DOHH2 (cell line): ENCODE data around the gene DEAF1.

ENCODE experiments used
- EZH2phosphoT487 ChIP-seq: fragments of 200-600 bp; sonication (generic); IDR thresholded peaks from 2 replicates; pipeline ENCODE4 v1.6.1; 2017; ENCODE audit warnings: borderline replicate concordance, mild to moderate bottlenecking, antibody characterized with exemption, low read length, moderate library complexity, mixed read lengths
- TF ChIP-seq, protein P1 (sequence below): fragments of 200-600 bp; sonication (generic); IDR thresholded peaks from one replicate; pipeline ENCODE4 v1.5.1; 2014; ENCODE audit warnings: antibody characterized with exemption, mild to moderate bottlenecking, low read depth, low read length; ENCODE audit not compliant: poor library complexity, severe bottlenecking

DNA sequence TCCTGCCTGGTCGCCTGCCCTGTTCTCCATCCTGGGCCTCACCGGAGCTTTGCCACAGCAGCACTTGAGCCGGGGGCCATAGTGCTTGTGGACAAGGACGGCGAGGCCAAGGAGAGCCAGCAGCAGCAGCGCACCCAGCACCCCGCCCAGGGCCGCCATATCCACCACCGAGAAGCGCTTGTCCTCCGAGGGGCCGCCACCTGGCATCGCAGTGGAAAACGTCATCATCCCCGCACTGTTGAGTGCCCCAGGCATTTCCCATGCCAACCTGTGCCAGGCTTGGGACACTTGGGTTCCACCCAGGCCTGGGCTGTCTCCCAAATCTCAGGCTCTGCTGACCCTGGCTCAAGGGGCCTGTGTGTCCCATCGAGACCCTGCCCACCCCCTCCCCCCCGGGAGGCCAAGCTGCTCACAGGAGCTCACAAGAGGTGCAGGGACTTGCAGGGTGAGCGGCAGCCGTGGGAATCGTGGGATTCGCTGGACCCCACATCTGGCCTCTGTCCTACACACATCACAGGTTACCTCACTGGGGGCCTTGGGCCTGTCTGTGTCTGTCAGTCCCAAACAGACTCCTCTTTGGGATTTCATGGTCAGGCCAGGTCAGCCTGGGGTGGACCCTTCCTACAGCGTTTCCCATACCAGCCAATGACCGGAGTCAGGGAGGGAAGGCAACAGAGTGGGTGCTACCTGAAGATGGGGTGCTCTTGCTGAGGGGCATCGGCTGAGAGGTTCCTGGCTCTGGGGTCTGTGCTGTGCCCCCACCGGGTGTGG is 76.9 kb downstream of the DEAF1 start:
- TF ChIP-seq, protein P1, sequence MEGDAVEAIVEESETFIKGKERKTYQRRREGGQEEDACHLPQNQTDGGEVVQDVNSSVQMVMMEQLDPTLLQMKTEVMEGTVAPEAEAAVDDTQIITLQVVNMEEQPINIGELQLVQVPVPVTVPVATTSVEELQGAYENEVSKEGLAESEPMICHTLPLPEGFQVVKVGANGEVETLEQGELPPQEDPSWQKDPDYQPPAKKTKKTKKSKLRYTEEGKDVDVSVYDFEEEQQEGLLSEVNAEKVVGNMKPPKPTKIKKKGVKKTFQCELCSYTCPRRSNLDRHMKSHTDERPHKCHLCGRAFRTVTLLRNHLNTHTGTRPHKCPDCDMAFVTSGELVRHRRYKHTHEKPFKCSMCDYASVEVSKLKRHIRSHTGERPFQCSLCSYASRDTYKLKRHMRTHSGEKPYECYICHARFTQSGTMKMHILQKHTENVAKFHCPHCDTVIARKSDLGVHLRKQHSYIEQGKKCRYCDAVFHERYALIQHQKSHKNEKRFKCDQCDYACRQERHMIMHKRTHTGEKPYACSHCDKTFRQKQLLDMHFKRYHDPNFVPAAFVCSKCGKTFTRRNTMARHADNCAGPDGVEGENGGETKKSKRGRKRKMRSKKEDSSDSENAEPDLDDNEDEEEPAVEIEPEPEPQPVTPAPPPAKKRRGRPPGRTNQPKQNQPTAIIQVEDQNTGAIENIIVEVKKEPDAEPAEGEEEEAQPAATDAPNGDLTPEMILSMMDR, result no peak
- no peak for TF ChIP-seq EZH2phosphoT487
